AG09319 (cell line): ENCODE results near the gene VPS4B.

Experiments
- DNase-seq: peaks from one replicate; pipeline ENCODE4 v3.0.0-alpha.2; 2010; ENCODE audit warnings: low read depth; ENCODE audit errors: extremely low read depth
- TF ChIP-seq, protein P1 (sequence below): IDR thresholded peaks from 2 replicates; pipeline ENCODE4 v1.5.1; 2011; ENCODE audit warnings: low read depth, mild to moderate bottlenecking, inconsistent platforms, low read length, moderate library complexity

VPS4B gene

DNA sequence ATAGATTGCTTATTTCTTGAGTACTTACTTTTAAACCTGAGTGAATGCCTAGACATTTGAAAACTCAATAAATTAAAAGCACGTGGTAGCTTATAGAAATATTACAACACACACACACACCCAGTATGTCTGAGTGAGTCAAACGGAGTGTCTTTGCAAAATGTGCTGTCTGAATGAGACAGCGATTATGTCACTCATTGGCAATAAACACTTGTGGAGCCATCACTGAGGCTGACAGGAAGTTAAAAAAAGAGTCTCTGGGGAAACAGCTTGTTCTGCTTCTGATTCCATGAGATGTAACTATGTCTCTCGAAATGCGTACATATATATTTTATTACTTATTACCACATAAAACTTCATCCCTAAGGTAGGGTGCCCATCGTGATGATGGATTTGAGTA lies 22.3 kb upstream of the VPS4B start:
- TF ChIP-seq, protein P1, sequence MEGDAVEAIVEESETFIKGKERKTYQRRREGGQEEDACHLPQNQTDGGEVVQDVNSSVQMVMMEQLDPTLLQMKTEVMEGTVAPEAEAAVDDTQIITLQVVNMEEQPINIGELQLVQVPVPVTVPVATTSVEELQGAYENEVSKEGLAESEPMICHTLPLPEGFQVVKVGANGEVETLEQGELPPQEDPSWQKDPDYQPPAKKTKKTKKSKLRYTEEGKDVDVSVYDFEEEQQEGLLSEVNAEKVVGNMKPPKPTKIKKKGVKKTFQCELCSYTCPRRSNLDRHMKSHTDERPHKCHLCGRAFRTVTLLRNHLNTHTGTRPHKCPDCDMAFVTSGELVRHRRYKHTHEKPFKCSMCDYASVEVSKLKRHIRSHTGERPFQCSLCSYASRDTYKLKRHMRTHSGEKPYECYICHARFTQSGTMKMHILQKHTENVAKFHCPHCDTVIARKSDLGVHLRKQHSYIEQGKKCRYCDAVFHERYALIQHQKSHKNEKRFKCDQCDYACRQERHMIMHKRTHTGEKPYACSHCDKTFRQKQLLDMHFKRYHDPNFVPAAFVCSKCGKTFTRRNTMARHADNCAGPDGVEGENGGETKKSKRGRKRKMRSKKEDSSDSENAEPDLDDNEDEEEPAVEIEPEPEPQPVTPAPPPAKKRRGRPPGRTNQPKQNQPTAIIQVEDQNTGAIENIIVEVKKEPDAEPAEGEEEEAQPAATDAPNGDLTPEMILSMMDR, result no peak
- peak; percentile 12 for DNase-seq

- TF ChIP-seq, protein P1, result no peak
These were observed 21.6 kb upstream of the VPS4B start for GRCh38 chr18:63443829-63444228.

GRCh38 chr18:63440881-63441280 lies 18.6 kb upstream of the VPS4B start:
- TF ChIP-seq, protein P1, result no peak
- DNase-seq, result no peak

More at GRCh38 chr18:63443829-63444228, 21.6 kb upstream of the VPS4B start:
- DNase-seq, result no peak

DNA sequence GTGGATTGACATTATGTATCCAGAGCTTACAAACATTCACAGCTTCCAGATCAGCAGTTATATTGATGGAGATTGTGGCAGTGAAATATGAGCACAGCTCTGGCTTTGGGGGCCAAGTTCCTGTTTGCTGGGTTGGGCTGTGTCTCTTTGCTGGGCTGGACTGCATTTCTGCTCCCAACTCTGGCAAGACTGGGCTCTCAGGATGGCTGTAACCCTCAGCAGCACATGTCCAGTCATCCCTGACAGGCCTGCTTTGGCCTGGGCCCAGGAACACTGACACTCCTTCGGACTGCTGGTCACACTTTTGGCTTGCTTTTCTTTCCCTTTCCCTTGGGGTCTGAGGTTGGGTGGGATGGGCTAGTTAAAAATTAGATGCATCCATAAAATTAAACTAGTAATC lies 17.9 kb upstream of the VPS4B start:
- DNase-seq, result no peak
- TF ChIP-seq, protein P1, result no peak

GRCh38 chr18:63439334-63439733 lies 17.1 kb upstream of the VPS4B start:
- DNase-seq, result peak; percentile 37
- TF ChIP-seq, protein P1, result peak; percentile 85

DNA sequence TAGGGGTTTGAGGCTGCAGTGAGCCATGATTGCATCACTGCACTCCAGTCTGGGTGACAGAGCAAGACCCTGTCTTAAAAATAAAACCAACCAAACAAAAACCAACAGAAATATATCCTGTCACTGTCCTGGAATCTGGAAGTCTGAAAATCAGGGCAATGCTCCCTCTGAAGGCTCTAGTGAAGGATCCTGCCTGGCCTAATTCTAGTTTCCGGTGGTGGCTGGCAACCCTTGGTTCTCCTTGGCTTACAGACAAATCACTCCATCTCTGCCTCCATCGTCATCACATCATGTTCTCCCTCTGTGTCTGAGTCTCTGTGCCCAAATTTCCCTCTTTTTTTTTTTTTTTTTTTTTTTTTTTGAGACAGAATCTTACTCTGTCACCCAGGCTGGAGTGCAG lies 15.9 kb upstream of the VPS4B start:
- TF ChIP-seq, protein P1, result no peak

DNA sequence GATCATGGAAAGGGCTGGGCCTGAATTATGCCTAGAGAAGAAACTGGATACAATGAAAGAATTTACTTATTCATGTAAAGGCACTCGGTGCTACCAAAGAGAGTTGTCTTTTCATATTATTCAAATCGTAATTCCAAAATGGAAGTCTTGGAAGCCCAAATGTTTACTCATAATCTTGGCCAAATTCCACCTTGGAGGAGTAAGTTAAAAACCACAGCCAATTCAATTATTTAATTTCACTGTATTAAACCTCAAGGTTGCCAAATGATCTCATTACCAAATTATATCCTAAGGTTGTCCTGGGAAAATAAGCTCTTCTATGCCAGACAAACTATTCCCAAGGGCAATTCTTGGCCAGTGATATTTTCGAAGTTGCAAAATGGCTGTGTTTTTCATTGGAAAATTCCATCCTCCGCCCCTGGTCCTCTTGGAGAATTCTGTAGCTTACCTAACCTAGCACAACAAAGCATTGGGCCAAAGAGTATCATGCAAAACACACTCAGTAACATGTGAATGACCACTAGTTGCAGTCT lies 11.1 kb upstream of the VPS4B start:
- TF ChIP-seq, protein P1, result no peak
- no peak for DNase-seq

More for the DNA sequence above, 15.9 kb upstream of the VPS4B start:
- DNase-seq, result no peak
